HepG2 (cell line): ENCODE results near the gene SLC24A5.

ENCODE experiments used
- CHD4 ChIP-seq: fragments of 200-600 bp; sonication (generic); IDR thresholded peaks from 2 replicates; pipeline ENCODE4 v1.7.0; 2017; ENCODE audit warnings: mild to moderate bottlenecking, low read length, borderline replicate concordance
- NFYB ChIP-seq: sonication (generic); formaldehyde crosslinking; IDR thresholded peaks from 2 replicates; pipeline ENCODE4 v1.4.0; 2020; ENCODE audit warnings: missing genetic modification reagents

DNA sequence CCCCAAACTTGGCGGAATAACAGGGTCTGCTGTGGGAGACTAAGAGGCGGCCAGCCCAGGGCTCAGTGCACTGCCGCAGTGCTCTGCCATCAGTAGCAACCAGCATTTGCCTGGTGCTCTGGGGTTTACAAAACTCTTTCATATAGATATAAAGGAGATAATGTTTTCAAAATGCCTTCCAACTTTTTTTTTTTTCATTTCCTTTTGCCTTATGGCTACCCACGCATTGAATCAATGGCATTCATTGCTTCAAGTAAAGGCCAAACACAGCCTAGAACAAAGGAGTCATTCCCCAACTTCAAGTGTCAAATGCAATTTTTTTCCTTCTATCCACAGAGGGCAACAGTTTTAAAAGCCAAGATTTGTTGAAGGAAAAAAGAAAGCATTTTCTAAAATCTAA lies 11.6 kb upstream of the SLC24A5 start:
- TF ChIP-seq CHD4 (no peak), NFYB (no peak)
